NK-92 treated with Interleukin-12 subunit alpha and Interleukin-12 subunit beta, amount 100 ng/mL, for 24 hours (cell line): ENCODE results near the gene CIB2.

ENCODE experiments used
- DNase-seq: peaks from one replicate; lab custom pipeline; 2025; lab: John Stamatoyannopoulos, UW

CIB2 gene

GRCh38 chr15:78083687-78084448 lies 47.4 kb downstream of the CIB2 start:
- DNase-seq, result no peak

GRCh38 chr15:78083186-78083585 lies 48.1 kb downstream of the CIB2 start:
- DNase-seq, result no peak

GRCh38 chr15:78082743-78083110 lies 48.5 kb downstream of the CIB2 start:
- DNase-seq, result no peak

- no peak for DNase-seq
Measured at GRCh38 chr15:78082106-78082742, 49.0 kb downstream of the CIB2 start.

GRCh38 chr15:78080088-78080460 lies 51.2 kb downstream of the CIB2 start:
- DNase-seq, result no peak

- DNase-seq, result no peak
Measured at GRCh38 chr15:78079298-78080087, 51.8 kb downstream of the CIB2 start.

- no peak for DNase-seq
Measured at GRCh38 chr15:78077871-78078210, 53.4 kb downstream of the CIB2 start.

GRCh38 chr15:78077053-78077870 lies 54.0 kb downstream of the CIB2 start, which contains the start of gene TBC1D2B:
Gene TBC1D2B, minus strand, starts transcription at chr15:78077711. Its CDS starts 59 bp downstream, at chr15:78077652.
- DNase-seq, result peak; percentile 66

- no peak for DNase-seq
Measured at GRCh38 chr15:78076231-78077052, 54.8 kb downstream of the CIB2 start.

GRCh38 chr15:78075490-78076230 lies 55.6 kb downstream of the CIB2 start:
- DNase-seq, result no peak

- no peak for DNase-seq
Measured at GRCh38 chr15:78073046-78073787, 58.0 kb downstream of the CIB2 start.

GRCh38 chr15:78072080-78072892 lies 59.0 kb downstream of the CIB2 start:
- no peak for DNase-seq

- DNase-seq, result no peak
Measured at GRCh38 chr15:78071383-78071782, 59.9 kb downstream of the CIB2 start.

- peak; percentile 51 for DNase-seq
Measured at GRCh38 chr15:78070049-78070700, 61.1 kb downstream of the CIB2 start.

GRCh38 chr15:78069462-78070029 lies 61.7 kb downstream of the CIB2 start:
- no peak for DNase-seq

- DNase-seq, result no peak
Measured at GRCh38 chr15:78069052-78069414, 62.2 kb downstream of the CIB2 start.

GRCh38 chr15:78067328-78068228 lies 63.7 kb downstream of the CIB2 start:
- DNase-seq, result no peak
